ENCODE measurements around the gene APAF1.

The APAF1 gene

GRCh38 chr12:98644712-98645571 is at the start of gene APAF1, which contains the start of gene IKBIP (continued):
- no peak for TF ChIP-seq ZNF280D (tag by site-specific recombination; IDR thresholded peaks at IDR 0.05)
- TF ChIP-seq GLIS2 (tag by site-specific recombination; IDR thresholded peaks at IDR 0.05): peak; percentile 96
- peak; percentile 77; the same call in 1 of the 2 replicates for TF ChIP-seq ZNF391 (tag by site-specific recombination; IDR thresholded peaks at IDR 0.05; ENCODE audit: borderline replicate concordance, low read depth)
- peak; percentile 44 for TF ChIP-seq SP7 (tag by site-specific recombination; IDR thresholded peaks at IDR 0.05)
- TF ChIP-seq PRDM10 (tag by site-specific recombination; IDR thresholded peaks at IDR 0.05): peak; percentile 86
- peak; percentile 51; the same call in 1 of the 2 replicates for TF ChIP-seq CTCF (tag by site-specific recombination; IDR thresholded peaks at IDR 0.05)
- no peak for TF ChIP-seq ZNF350 (tag by site-specific recombination; IDR thresholded peaks at IDR 0.05)
- peak; percentile 63; the same call in 1 of the 2 replicates for TF ChIP-seq ZNF394 (tag by site-specific recombination; IDR thresholded peaks at IDR 0.05; ENCODE audit: borderline replicate concordance)
- no peak for TF ChIP-seq PBX3 (CRISPR knock-in tag; IDR thresholded peaks at IDR 0.05)
- TF ChIP-seq ZNF560 (tag by site-specific recombination; IDR thresholded peaks at IDR 0.05; ENCODE audit: borderline replicate concordance): no peak
- TF ChIP-seq WT1 (tag by site-specific recombination; IDR thresholded peaks at IDR 0.05): peak; percentile 35; the same call in 1 of the 2 replicates
- TF ChIP-seq ZSCAN16 (tag by site-specific recombination; IDR thresholded peaks at IDR 0.05): no peak
- peak; percentile 57; the same call in 1 of the 2 replicates for TF ChIP-seq ZNF610 (tag by site-specific recombination; IDR thresholded peaks at IDR 0.05; ENCODE audit: borderline replicate concordance)
- peak; percentile 97 for TF ChIP-seq ZNF692 (tag by site-specific recombination; IDR thresholded peaks at IDR 0.05)
